Medulla oblongata (tissue), 1 donor: ENCODE measurements around the gene SPATA31E1.

Source experiments
- DNase-seq: peaks from one replicate; pipeline ENCODE4 v3.0.0-alpha.2; 2015; ENCODE audit errors: extremely low spot score

The SPATA31E1 gene

DNA sequence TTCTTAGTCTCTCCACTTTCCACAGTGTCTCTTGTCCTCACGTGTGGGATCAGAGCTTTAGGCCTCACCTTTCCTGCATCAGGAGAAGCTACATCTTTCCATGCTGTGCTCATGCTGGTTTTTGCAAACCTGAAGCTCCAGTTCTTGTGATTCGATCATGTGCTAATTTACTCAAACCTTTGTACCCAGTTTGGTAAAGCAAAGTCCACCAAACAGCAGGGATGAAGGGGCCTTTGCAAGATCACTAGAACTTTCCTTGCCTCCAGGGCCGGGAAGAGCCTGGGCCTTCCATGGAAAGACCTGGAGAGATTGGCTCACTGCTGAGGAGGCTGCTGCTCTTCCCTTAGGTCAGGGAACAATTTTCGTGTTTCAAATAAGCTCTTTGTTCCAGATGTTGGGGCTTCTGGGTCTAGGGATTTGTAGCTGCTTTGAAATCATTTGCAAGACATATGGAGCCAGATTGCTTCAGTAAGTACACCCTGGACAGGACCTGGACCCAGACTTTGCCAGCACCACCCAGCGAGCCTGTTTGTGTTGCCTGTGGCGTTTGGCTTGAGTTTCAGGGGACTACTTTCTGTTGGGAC is 18.7 kb upstream of the SPATA31E1 start:
- DNase-seq, result no peak

DNA sequence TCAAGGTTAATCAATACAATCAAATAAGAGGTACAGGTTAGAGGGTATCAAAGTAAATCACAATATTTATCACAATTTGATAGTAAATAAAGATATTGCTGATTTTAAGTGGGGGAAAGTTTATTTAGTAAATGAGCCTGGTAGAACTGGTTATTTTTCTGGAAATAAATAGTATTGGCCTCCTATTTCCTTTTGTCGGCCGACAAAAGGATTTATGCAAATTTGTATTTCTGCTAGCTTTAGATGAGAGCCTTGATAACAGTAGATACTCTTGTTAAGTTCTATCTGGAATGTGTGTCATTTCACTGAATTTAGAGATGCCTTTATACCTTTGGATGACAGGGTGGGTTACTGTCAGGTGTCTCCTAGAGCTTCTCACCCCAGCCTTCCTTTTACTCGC is 17.8 kb upstream of the SPATA31E1 start:
- DNase-seq, result no peak

DNA sequence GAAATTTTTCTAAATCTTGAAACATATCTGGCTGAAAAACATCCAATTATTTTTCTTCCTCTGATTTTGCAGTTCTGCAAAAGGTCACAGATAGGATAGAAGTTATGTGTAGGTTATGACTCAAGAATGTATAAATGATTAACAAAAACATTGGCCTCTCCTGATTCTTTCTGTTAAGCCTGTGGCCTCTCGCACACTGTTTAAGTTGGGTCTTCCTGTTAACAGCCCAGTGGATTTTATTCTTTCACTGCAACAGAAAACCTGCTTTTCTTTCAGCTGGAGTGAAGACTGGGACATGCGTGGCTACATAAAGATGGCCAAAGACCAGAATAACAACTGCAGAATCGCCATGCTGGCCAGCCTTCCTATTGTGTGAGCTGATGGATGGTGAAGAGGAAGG is 17.1 kb upstream of the SPATA31E1 start:
- DNase-seq, result no peak

DNA sequence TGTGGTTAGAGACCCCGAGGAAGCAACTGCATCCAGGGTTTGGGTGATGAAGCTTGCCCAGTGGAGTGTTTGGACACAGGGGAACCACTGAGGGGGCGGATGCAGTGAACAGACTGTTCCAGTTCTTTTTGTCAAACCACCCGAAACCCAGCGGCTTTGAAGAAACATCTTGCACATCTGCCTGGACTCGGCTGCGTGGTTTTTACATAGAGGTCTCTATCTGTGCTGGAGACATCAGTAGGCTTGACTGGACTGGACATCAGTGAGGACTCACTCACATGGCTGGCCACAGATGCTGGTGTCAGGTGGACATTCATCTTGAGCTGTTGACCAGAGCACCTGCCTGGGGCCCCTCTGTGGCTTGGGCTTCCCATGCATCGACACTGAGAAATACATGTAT is 15.3 kb upstream of the SPATA31E1 start:
- DNase-seq, result no peak

DNA sequence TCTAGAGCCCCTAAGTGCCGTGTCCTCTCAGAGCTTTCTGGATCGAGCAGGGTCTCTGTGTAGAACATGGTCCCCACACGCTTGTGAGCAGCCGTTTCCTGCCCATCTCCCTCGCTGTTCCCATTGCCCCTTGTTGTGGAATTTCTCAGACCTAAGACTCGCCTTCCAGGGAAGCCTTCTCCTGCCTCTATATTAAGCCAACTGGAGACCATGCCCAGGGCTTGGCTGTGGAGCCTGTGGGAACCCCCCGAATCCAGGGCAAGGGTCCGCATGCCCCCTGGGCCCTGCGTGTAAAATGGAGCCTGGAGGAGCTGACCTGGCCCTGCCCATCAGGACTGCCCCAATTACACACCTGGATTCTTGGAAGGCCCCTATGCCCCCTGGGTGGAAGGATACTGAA is 14.5 kb upstream of the SPATA31E1 start:
- DNase-seq, result no peak

DNA sequence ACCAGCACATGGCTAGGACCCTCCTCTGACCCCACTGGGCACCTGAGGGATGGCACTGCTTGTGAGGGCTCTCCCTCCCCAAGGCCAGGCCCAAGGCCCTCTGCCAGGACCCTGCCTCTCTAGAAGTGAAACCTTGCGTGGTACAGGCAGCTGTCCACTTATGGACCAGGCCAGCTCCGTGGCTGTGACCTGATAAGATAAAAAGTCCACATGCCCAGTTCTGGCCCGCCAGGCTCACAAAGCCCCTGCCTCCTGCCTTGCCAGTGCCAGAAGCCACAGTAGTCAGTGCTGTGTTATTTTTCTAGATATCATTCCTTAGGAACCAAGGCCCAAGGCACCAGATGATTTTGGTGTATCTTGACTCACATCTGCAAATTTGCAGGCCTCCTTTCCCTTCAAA is 14.0 kb upstream of the SPATA31E1 start:
- DNase-seq, result no peak

DNA sequence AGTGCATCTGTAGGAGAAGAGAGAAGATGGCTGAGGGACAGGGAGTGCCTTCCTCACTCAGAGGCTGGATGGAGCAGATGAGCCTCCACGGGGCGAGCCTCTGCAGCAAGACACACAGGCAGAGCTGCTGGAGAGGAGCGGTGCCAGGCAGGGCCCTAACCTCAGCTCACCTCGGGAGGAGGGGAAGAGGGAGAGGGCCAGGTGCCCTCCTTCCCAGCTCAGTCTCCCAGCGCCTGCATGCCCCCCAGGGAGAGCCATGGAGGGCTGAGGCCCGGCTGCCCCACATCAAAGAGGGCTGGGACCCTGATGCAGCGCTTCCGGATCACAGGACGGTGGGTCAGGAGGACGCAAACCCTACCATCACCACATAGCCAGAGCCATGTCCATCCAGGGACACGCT is 13.6 kb upstream of the SPATA31E1 start:
- no peak for DNase-seq

DNA sequence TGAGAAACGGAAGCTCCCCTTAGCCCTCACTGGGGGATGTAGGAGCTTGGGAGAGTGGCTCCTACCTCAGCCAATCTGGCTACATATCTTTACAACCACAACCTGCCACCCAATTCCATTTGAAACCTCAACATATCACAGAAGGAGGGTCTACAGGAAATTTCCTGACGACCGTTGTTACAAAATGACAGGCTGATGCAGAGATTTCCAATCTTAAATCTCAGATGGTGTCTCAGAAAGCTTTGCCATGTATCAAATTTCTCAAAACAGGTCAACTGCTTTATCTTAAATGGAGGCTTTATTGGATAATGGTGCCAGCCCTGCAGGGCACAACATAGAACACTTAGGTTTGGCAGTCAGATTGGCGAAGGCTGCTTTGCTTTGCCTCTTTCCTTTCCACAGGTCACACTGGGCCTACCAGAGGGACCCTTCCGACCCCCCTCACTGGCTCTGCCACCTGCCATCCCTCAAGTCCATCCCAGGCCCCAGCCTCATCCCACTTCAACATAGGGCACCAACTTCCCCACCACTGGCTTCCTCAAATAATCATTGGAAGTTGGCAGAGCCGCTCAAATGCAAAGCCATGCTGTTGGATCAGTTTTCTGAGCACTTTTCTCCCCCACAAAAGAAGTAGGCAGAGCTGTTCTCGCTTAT is 11.1 kb upstream of the SPATA31E1 start:
- DNase-seq, result no peak

DNA sequence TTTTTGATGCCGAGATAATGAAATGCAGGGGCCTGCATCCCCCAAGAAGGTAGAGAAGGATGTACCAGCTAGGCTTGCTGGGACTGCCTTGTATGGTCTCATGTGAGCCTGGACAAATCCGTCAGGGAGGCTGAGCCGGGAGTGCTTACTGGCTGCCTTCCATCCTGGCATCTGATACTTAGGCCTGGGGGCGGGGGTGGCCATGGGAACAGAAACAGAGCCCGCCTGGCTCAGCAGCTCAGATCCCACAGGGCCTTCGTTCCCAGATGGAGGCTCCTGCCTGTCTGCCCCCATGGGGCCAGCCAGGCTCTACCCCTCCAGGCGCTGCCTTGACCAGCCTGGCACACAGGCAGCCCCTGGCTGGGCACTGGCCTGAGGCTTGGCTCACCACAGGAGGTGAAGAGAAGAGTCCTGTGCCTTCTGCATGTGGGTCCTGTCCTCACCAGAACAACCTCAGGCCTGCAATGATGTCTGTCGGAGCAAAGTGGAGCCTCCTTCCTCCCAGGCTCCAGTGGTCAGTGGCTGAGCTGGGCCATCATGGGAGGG is 10.5 kb upstream of the SPATA31E1 start:
- DNase-seq, result peak; percentile 16

DNA sequence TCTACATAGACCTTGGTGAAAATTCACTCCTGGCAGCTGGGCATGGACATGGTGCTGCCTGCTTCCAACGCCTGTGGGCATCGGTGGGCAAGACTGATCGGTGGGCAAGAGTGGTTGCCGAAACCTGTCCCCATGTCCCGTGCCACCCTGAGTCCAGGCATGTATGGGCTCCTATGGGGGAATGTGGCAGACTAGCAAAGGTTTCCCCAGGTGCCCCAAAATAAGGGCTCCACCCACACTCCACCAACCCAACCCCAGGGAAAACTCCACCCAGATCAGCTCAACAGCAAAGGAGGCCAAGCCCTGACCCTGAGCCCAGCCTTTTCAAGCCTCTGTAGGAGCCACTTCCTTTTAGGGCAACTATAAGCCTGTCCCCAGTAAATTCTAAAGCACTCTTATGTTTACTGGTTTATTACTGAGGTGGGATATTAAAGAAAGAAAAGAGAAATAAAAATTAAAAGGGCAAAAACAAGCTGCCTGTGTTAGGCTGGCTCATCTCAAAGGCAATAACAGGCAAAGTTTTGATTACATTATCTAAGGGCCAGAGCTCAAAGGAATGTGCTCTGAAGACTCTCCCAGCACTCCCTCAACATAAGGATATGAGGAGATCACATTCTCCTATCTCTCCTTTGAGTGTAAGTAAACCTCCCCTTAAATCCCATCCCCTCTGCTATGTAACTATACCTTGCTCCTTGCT is 8.9 kb upstream of the SPATA31E1 start:
- DNase-seq, result no peak

DNA sequence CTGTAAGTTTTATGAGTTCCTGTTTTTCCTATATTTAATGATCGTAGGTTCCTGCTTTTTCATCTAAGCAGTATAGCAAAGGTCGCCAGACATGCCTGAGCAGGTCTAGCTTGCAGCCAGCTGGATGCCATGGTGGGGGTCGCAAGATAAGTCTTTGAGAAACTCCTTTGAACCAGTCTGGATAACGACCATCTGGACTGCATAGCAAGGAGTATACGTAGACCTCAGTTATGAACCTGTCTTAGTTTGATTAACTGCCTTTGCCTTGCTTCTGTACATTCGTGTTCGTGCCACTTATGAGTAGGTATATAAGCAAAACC is 8.4 kb upstream of the SPATA31E1 start:
- no peak for DNase-seq

DNA sequence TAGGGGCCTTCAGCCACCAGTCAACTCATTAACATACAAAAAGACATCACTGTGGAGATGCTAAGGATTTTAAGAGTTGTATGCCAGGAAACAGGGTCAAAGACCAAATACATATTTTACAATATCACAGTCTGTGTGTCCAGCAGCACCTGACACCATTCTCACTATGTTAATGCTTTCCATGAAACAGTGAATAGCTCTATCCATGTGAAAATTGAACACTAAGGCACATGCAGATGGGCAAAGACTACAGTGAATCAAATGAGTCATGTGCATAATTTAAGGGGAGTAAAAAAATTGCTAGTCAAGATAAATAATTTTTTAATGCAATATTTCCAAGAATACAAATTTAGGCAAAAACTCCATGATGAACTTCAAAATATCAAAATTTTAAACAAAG is 7.6 kb upstream of the SPATA31E1 start:
- DNase-seq, result no peak

DNA sequence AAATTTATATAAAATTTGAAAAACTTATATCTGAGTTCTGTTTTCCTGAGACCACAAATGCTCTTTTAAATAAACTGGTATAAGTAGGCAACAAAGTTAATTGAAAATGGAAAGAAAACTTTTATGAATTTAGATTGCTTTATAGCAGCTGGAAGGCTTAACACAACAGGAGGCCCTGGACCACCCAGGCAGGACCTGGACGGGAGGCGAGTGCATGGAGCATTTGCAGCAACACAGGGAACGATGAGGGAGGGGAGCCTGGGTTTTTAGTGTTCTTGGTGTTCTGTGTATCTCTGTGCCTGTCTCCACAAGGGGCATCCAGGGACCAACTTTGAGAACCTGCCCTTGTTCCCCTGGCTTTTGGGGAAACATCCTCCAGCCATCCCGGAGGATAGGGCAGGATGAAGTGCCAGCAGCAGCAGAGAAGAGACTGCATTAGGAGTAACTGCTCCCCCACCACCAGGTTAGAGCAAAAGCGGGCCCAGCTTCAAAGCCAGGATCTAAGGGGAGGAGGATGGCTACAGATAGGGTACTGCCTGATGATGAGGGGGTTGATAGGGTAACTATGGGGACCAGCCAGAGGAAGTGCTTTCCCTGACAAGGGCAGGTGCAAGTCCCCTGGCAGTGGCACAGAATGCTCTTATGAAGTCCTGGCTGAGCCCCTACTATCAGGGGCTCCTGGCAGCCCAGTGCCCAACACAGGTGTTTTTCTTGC is 6.7 kb upstream of the SPATA31E1 start:
- no peak for DNase-seq

DNA sequence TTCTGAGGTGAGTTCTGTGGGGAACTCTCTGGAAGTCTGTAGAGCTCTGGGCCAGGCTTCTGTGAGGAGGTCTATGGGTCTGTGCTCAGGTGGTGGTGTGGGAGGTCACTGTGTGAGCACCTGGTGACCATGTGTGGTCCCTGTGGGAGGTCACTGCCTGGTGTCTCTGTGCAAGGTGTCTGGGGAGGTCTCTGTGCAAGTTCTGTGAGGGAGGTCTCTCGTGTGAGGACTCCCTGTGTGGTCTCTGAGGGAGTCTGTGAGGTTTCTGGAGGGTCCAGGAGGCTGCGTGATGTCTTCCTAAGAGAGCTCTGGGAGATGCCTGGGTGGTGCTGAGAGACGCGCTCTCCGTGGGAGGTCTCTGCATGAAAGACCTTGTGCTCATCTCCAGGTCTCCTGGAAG is 6.0 kb upstream of the SPATA31E1 start:
- no peak for DNase-seq

DNA sequence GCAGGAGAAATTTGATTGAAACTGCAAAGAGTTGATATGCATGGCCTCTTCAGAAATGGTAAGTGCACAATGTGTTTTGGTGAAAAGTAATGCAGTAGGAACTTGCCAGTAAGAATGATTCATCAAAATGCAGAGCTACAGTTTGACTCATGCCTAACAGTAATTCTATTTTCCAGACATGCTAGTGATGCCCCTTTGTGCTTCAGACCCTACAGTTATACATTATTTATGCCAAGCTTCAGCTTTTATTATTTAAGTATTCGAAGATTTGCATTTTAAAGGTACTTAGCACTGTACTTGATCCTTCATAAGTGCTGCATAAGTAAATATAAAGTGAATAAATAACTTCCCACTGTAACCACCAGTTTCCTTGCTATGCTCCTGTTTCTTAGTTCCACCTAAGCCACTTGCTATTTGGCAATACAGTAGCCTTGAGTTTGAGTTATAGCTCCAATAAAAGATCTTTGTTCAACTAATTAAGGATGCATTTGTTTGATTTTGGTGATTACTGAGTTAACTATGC is 3.6 kb upstream of the SPATA31E1 start:
- no peak for DNase-seq

DNA sequence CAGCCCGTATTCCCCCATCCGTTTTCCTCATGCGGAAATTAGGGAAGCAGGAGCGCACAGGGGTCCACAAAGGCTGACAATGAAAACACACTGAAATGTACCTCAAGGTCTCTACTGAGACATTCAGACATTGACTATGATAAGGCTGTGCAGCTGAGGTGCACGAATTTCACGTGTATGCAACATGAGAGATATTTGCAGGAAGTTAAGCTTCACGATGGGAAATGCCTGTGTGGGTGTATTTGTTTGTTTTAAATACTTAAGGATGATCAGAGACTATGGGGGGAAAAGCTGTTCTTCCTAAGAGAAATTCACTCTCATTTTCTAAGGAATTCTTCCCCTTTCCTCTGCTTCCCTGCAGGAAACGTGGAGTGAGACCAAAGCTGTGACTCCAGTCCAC is 2.6 kb upstream of the SPATA31E1 start:
- DNase-seq, result no peak

DNA sequence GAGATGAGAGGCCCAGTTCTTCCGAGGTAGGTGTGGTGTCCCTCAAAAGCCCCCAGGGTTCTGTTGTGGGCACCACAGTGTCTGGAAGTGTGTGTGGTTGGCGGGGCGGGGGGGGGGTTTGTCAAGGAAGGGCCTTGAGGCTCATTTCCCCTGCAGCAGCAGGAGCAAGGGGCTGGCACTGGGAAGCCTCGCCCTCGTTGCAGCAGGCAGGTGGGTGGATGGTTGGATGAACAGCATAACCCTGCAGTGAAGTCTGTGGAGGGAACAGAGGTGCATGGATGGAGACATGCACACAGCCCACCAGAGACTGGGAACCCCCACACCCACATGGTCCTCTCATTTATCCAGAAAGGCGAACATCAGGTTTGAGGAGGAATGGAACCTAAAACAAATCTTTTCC is 2.0 kb upstream of the SPATA31E1 start:
- DNase-seq, result no peak

DNA sequence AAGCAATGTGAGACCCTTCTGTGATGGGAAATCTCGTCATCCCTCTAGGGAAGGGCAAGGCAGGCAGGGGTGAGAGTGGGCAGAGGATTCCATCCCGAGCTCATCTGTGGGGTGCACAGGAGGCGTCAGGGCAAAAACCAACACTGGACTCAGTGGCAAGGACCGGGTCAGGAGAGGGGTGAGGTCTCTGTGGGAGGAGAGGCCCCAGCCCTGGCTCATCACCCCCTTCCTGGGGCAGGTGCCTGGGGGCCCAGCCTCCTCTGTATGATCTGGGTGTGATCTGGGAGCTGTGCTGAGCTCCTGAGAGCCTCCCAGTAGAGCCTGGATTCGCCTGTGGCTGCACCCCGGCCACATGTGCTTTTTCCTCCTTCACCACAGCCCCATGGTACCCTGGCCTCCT is 597 bp downstream of the SPATA31E1 start:
- DNase-seq, result no peak

DNA sequence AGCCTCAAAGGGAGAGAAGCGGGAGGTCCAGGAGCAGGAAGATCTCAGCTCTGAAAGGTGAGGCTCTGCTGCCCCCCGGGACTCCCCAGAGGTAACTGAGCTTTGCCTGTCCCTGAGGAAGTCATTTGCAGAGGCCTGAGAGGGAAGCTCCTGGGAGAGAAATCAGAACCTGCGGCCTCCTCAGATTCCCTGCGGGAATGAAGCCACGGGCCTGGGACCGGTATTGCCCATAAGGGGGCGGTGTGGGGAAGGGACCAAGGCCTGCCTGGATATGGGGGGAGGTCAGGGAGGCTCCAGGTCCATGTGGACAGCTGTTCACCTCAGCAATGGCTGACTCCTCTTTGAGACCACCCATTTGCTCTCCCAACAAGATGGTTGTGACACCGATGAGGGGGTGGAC is 1.3 kb downstream of the SPATA31E1 start:
- DNase-seq, result no peak

DNA sequence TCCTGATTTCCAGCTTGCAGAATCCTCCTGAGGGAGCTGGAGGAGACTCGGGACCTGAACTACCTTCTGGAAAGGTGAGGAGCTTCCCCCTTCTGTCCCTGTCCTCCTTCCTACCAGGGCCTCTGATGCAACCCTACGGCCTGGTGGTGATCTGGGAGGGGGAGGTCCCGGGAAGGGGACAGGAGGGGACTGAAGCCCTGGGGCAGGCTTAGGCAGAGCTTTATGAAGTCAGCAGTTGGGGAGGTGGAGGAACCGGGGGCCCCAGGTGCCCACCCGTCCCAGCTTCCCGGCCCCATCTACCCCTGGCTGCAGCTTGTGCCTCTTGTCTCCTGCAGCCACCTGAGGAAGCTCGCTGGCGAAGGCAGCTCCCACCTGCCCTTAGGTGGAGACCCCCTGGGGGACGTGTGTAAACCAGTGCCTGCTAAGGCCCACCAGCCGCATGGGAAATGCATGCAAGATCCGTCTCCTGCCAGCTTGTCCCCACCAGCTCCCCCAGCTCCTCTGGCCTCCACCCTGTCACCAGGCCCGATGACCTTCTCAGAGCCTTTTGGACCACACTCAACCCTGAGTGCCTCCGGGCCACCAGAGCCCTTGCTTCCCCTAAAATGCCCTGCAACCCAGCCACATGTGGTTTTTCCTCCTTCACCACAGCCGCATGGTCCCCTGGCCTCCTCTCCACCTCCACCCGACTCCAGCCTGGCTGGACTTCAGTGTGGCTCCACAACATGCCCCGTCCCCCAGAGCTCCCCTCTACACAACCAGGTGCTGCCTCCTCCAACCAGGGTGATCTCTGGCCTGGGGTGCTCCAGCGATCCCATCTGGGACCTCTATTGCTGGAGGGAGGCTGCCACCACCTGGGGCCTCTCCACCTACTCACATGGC is 2.1 kb downstream of the SPATA31E1 start:
- no peak for DNase-seq

DNA sequence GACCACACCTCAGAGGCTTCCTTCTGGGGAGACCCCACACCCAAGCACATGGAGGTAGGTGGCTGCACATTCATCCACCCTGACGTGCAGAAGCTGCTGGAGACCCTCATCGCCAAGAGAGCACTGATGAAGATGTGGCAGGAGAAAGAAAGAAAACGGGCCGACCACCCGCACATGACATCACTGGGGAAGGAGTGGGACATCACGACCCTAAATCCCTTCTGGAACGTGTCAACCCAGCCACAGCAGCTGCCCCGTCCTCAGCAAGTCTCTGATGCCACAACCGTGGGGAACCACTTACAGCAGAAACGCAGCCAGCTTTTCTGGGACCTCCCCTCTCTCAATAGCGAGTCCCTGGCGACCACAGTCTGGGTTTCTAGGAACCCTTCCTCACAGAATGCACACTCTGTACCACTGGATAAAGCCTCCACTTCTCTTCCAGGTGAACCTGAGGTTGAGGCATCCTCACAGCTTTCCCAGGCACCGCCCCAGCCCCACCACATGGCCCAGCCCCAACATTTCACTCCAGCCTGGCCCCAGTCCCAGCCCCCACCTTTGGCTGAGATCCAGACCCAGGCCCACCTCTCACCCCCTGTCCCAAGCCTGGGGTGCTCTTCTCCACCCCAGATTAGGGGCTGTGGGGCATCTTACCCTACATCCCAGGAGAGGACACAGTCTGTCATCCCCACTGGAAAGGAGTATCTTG is 3.0 kb downstream of the SPATA31E1 start:
- DNase-seq, result no peak
